GM12865 (cell line): ENCODE measurements around the gene DRAXIN.

ENCODE experiments used
- DNase-seq: peaks from one replicate; pipeline ENCODE4 v3.0.0; 2010; ENCODE audit warnings: low read depth
- H3K4me3 ChIP-seq: 2 replicates; pipeline ENCODE4 v1.5.1; 2011; ENCODE audit warnings: mild to moderate bottlenecking, low read depth, low read length, control low read depth
- TF ChIP-seq, protein P1 (sequence below): IDR thresholded peaks from 2 replicates; pipeline ENCODE4 v1.5.1; 2011; ENCODE audit warnings: low read length, control low read depth, low read depth, inconsistent platforms; ENCODE audit not compliant: insufficient read depth; ENCODE audit errors: missing control alignments

The DRAXIN gene

DNA sequence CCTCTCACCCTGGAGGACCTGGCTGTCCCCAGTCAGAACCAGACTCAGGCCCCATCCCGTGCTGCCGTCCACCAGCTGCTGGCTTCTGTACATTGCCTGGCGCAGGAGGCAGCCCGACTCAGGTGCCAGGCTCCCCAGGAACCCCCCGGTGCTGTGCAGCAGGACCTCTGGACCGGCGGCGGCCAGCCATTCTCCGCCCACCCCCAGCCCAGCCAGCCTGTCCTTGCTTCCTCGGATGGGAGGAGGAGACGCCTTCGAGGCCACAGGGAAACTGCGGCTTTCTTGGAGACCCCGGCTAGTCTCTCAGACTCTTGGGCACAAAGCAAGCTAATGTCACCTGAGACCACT, 74.9 kb downstream of the DRAXIN start:
- TF ChIP-seq, protein P1, sequence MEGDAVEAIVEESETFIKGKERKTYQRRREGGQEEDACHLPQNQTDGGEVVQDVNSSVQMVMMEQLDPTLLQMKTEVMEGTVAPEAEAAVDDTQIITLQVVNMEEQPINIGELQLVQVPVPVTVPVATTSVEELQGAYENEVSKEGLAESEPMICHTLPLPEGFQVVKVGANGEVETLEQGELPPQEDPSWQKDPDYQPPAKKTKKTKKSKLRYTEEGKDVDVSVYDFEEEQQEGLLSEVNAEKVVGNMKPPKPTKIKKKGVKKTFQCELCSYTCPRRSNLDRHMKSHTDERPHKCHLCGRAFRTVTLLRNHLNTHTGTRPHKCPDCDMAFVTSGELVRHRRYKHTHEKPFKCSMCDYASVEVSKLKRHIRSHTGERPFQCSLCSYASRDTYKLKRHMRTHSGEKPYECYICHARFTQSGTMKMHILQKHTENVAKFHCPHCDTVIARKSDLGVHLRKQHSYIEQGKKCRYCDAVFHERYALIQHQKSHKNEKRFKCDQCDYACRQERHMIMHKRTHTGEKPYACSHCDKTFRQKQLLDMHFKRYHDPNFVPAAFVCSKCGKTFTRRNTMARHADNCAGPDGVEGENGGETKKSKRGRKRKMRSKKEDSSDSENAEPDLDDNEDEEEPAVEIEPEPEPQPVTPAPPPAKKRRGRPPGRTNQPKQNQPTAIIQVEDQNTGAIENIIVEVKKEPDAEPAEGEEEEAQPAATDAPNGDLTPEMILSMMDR: no peak
- DNase-seq: no peak
- H3K4me3 ChIP-seq: no peak overlapping the region

DNA sequence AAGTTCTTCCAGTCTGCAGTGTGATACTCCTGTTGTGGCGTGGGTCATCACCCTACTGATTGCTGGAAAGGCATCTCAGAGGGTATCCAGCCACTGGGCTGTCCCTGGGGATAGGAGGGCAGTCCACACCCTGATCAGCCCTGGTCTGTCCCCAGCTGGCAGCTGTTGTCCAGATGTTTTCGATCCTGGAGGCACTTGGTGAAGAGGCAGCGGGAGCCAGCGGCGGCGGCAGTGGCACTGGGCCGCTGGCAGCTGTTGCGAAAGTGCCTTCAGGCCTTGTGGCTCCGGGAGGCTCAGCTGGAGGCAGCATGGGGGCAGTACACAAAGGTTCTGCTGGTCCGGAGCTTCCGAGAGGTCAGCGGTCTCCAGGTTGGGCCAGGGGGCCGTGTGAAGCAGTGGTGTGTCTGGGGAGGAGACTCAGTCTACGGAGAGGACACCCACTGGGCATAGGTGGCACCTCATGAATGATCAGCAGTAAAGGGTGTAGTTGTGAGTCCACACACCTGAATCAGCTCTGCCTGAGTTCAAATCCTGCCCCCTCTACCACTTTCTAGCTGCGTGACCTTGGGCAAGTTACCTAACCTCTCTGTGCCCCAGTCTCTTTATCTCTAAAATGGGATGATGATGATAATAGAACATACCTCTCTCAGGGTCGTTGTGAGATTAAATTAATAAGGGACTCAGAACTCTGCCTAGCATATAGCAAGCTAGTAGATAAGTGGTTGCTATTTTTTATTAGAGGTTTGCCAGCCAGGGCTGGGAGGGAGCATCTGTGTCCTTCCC, 76.6 kb downstream of the DRAXIN start:
- no peak for DNase-seq
- TF ChIP-seq, protein P1: no peak
- H3K4me3 ChIP-seq: no peak overlapping the region

DNA sequence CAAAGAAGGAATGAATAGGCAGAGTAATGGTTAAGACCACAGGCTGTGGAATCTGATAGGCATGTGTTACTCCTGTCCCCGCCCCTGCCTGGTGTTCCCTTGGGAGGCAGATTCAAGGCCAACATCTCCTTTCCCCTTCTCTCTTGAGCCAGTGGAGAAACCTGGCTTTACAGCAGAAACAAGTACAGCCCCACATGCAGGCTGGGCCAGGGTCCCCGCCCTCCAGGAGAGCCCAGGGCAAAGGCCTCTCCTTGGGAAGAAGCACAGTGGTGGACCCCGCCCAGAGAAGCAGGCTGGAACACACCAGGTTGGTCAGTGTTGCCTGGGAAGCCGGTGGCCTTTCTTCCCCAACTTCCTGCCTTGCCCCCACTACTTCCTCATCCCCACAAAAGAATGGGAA, 77.3 kb downstream of the DRAXIN start:
- TF ChIP-seq, protein P1: no peak
- no peak for DNase-seq
- H3K4me3 ChIP-seq: no peak overlapping the region

DNA sequence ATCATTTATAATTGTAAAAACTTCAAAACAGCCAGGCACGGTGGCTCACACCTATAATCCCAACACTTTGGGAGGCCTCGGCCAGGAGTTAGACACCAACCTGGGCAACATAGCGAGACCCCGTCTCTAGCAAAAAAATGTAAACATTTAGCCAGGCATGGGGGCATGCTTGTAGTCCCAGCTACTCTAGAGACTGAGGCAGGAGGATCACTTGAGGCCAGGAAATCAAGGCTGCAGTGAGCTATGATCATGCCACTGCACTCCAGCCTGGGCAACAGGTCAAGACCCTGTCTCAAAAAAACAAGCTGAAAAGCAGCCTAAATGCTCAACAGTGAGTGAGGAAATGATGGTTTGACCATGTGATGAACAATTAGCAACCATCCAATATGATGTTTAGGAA, 77.8 kb downstream of the DRAXIN start:
- TF ChIP-seq, protein P1: no peak

DNA sequence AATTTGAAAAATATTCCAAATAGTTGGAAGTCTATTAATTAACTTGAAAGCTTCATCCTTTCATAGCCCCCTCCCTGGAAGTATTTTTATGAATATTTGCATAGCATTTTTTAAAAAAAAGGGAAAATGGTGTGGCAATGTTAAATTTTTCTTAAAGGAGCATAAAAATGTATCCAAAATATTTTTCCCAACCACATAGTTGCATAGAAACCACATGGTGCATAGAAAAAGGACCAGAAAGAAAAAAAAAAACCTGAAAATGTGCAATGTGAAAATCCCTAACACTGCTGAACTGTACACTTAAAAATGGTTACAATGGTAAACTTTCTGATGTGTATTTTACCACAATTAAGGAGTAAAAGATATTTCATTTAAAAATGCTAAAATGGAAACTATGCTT, 78.5 kb downstream of the DRAXIN start:
- TF ChIP-seq, protein P1: no peak
- no peak overlapping the region for H3K4me3 ChIP-seq
- no peak for DNase-seq

More for the DNA sequence above, 77.8 kb downstream of the DRAXIN start:
- no peak for DNase-seq
- H3K4me3 ChIP-seq: no peak overlapping the region

GRCh38 chr1:11771481-11772043, 80.1 kb downstream of the DRAXIN start:
- H3K4me3 ChIP-seq: no peak overlapping the region
- TF ChIP-seq, protein P1: no peak
- no peak for DNase-seq
